SK-N-MC (cell line): ENCODE results near the gene NEXMIF.
"Not testable (repeated sequence)": the region's sequence is repeated elsewhere in the genome, so short reads cannot be mapped to it uniquely, and the experiment has no call there.

Source experiments
- EZH2 ChIP-seq: fragments of 200-600 bp; sonication (generic); IDR thresholded peaks from one replicate; pipeline ENCODE4 v1.6.1; 2017; ENCODE audit warnings: antibody characterized with exemption
- POLR2AphosphoS5 ChIP-seq: IDR thresholded peaks from 2 replicates; pipeline ENCODE4 v1.6.1; 2012; ENCODE audit warnings: mild to moderate bottlenecking, low read depth, low read length, borderline replicate concordance

- not testable (repeated sequence) for TF ChIP-seq EZH2, POLR2AphosphoS5
These were observed 42.9 kb downstream of the NEXMIF start for GRCh38 chrX:74882383-74882782.
